Medulla oblongata (tissue), 1 donor: ENCODE results near the gene RPS16.

Experiments used
- DNase-seq: peaks from one replicate; pipeline ENCODE4 v3.0.0-alpha.2; 2015; ENCODE audit errors: extremely low spot score

Gene RPS16

GRCh38 chr19:39407660-39408391, 27.9 kb downstream of the RPS16 start:
- no peak for DNase-seq

DNA sequence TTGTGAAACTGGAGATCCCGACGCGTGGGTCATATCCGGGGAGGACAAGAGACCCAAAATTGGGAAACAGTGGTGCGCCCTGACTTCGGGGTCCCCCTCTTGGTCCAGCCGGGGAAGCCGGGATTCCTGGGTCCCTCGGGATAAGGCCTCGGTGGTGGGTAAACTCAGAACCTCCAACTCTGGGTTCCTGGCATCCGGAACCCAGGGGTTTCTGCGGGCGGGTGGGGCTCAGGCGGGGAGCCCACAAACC, 28.4 kb downstream of the RPS16 start:
- DNase-seq, result no peak

GRCh38 chr19:39406656-39407409, 28.9 kb downstream of the RPS16 start, which contains the start of gene ZFP36:
Gene ZFP36, plus strand, starts transcription at chr19:39406847. Its CDS starts 58 bp downstream, at chr19:39406905.
- peak; percentile 82 for DNase-seq

DNA sequence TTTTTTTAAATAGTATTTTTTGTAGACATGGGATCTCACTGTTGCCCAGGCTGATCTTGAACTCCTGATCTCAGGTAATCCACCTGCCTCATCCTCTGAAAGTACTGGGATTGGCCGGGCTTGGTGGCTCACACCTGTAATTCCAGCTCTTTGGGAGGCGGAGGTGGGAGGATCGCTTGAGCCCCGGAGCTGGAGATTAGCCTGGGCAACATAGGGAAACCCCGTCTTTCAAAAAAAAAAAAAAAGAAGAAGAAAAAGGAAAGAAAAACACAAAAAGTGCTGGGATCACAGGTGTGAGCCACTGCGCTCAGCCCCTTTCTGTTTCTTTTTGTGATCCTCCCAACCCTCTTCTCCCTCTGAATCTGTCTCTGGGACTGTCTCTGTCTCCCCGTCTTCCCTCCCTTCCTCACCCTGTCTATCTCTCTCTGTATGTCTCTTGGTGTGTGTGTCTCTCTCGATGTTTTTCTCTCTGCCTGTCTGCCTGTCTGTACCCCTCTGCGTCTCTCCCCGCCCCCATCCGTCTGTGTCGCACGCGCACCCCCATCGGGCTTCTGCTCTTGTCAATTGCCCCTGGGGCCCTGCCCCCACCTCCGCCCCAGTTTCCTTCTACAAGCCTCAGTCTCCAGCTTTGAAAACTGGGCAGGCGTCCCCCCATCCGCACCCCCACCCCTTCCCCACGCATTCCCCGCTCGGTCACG, 29.6 kb downstream of the RPS16 start:
- no peak for DNase-seq

- DNase-seq, result no peak
Measured at GRCh38 chr19:39405261-39405957, 30.3 kb downstream of the RPS16 start.

DNA sequence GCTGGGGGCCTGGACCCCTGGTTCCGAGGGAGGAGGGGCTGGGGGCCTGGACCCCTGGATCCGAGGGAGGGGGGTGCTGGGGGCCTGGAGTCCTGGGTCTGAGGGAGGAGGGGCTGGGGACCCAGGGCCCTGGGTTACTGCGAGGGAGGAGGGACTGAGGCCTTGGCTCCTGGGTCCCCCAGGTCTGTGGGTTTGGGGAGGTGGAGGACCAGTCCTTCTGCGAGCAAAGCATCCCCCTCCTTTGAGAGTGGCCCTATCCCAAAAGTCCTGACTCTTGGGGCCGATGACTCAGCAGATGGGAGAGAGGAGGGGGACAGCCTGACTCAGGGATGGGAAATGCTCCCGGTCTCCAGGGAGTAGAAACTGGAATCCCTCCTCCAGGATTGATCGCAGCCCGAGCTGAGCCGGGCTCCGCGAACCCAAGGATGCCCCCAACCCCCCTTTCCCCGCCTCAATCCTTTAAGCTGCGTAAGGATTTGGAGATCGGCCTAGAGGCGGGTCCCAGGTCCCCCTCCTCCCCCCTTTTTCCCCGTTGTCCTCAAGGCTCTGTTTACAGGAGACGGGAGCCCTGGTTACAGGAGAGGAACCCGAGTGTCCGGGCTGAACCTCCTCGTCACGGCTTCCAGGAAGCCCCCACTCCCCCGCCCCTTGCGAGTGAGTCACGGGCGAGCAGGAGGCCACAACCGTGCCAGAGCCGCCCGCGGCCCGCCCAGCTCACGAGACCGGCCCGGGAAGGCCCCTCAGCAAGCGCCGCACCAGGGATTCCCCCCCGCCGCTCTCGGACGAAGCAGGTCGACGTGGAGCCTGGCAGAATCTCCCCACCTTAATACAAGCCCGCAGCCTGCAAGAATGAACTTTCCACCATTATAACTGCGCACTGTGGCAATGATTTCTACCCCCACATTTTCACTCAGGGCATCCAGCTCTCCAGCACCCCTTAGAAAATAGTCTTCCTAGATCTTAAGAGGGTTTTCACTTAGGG, 32.1 kb downstream of the RPS16 start:
- DNase-seq, result peak; percentile 88

DNA sequence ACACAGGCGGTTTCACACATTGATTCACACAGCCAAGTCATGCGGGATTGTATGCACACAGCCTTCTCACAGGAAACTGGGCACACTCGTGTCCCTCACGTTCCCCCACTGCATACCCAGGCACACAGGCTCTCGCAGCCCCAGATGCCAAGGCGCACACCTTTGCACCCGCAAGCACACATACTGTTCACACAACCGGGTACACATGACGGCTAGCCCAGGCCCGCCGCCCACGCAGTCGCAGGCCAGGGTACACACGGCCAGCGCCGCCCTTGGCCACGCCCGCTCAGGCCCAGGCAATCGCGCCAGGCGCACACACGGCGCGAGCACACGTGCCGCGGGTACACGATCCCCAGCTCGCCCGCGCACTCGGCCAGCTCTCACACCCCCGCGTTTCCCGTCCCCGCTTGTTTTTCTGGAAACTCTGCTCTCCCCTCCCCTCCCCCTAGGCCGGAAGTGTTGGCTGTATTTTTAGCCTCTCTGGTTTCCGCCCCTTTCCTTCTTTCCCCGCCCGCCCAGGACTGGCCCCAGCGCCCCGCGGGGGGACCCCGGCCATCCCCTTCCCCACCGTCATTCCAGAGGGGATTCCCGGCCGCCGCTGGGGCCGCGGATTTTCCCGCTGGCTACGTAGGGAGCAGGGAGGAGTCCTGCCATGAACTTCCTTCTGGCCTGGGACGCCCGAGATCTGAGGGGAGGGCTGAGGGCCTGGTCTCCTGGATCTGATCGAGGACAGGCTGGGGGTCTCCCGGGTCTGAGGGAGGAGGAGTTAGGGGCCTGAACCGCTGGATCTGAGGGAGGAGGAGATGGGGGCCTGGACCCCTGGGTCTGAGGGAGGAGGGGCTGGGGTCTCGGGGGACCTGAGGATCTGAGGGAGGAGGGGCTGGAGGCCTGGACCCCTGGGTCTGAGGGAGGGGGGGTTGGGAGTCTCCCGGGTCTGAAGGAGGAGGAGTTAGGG, 33.1 kb downstream of the RPS16 start:
- DNase-seq, result peak; percentile 84

DNA sequence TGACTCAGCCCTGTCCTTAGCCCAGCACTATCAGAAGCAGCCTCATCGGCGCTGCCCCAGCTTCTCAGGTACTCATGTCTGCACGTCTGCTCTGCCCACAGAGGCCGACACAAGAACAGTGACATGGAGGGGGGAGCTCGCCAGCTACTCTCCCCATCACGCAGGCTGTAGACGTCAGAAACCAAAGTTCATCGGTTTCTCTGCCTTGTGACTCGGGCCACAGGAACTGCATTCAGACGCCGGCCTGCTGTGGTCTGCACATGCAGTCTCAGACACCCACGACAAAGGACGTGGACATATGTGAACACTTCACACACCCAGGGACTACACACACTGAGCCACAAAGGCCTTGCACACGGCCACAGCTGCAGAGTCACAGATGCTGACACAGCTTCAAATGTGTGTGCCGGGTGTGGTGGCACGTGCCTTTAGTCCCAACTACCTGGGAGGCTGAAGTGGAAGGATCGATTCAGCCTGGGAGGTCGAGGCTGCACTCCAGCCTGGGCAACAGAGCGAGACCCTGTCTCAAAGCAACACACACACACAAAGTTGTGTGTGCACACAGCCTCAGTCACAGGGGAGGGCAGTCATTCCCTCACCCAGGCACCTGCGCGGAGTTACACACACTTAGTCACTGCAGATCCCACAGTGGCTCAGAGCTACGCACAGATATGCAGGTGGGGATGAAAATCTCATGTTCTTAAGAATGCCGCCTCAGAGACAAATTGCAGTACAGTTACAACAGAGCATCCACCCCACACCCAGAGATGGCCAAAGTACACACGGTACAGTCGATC, 34.0 kb downstream of the RPS16 start:
- DNase-seq, result peak; percentile 65

GRCh38 chr19:39401070-39401548, 34.6 kb downstream of the RPS16 start:
- no peak for DNase-seq

GRCh38 chr19:39400061-39400460, 35.7 kb downstream of the RPS16 start:
- no peak for DNase-seq

- no peak for DNase-seq
Measured at GRCh38 chr19:39399668-39400050, 36.1 kb downstream of the RPS16 start.

GRCh38 chr19:39398297-39398864, 37.4 kb downstream of the RPS16 start:
- DNase-seq, result peak; percentile 73

- peak; percentile 86 for DNase-seq
Measured at GRCh38 chr19:39397360-39398296, 38.1 kb downstream of the RPS16 start.

- peak; percentile 100 for DNase-seq
Measured at GRCh38 chr19:39390751-39391437, 44.9 kb downstream of the RPS16 start, which contains the start of the genes MED29 and PAF1. Gene MED29, plus strand, starts transcription at chr19:39391378. Its CDS starts 45 bp downstream, at chr19:39391423. Gene PAF1, minus strand, starts transcription at chr19:39391106. Its CDS starts 242 bp downstream, at chr19:39390864.

- DNase-seq, result no peak
Measured at GRCh38 chr19:39390451-39390750, 45.3 kb downstream of the RPS16 start.

DNA sequence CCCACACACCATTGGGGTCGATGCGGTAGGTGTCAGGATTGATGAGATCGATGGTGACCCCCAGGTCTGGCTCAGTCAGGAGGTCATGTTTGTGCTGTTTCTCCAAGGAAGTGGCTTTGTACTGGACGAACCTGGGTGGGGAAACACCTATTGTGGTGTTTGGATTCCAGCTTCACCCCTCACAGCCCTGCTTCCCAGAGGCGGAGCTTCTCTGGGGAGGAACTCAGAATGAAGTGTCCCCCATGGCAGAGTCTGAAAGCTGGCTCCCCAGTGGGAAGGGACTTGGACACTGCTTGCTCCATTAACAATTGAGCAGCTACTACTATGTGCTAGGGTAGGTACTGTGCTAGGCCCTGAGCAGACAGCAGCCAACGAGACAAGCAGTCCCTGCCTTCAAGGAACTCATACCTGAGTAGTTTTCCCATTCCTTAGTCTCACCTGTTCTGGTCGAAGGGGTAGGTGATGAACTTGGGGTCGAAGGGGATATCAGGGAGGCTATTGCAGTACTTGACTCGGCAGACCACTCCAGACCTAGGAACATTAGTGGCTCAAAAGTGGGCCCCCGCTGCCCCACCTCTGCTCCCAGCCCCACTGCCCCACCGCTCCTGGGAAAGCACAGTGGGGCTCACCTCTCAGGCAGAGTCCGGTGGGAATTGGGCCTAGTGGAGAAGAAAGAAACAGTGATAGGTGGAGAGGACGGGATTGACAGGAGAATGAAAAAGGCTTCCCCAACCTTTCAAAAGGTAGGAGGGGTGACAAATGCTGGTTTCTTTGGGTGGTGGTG, 45.9 kb downstream of the RPS16 start:
- no peak for DNase-seq
